NCI-H1048 (cell line): Measurements from ENCODE around the gene PLA2G2C.

Experiments
- DNase-seq: peaks from one replicate; lab custom pipeline; 2025; lab: John Stamatoyannopoulos, UW

PLA2G2C gene

DNA sequence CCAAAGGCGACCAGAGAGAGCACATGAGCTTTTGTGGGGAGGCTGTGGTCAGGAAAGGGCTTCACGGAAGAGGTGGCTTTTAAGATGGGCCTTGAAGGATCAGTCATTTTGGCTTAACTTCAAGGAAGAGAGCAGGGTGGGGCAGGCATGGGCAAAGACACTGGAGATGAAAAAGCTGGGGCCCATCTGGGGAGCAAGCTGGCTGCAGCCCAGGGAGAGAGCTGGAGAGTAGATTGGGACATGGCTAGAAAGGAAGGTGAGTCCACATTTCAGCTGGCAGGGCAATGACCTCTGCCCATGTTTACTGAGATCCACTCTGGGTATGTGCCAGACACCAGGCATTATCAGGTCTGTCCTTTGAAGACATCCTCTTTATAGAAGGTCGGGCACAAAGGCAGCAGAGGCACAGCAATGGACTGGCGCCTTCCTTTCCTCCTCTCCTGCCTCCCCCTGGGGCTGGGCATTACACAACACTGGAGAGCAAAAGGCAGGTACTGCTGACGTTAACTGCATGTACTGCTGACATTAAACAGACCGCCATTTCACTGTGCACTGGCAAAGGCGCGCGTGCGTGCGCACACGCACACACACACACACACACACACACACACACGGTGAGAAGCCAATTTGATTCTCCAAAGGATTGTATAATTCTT, 2.6 kb downstream of the PLA2G2C start:
- DNase-seq: no peak

DNA sequence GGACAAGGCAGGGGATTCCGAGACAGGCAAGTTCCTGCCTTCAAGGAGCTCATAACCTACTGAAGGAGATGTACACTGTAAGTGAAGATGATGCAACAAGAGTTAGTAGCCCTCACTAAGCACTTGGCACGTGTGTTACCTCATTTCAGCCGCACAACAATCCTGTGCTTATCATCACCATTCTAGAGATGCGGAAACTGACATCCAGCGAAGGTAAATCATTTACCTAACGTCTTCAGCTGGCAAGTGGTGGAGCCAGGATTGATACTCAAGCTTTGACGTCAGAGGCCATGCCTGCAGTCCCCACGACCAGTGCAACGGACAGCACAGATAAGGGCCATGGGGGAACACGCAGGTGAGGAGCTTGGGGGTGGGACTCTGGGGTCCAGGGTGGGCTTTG, 3.3 kb downstream of the PLA2G2C start:
- DNase-seq: no peak

- no peak for DNase-seq
Measured at GRCh38 chr1:20182415-20182814, 3.9 kb downstream of the PLA2G2C start.

DNA sequence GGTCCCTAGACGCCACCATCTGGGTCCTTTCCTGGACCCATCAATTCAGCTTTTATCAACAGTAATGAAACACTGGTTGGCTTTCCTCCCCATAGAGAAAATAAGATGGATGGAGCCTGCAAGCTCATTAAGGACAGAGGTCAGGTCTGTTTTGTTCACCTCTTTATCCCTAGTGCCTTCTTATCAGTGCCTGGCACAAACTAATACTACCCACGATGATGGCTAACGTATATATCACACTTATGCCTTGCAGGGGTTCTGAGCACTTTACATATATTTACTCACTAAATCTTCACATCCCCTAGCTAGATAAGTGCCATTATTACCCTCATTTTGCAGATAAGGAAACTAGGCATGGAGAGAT, 5.5 kb downstream of the PLA2G2C start:
- no peak for DNase-seq

GRCh38 chr1:20180129-20180843, 6.0 kb downstream of the PLA2G2C start:
- DNase-seq: no peak

DNA sequence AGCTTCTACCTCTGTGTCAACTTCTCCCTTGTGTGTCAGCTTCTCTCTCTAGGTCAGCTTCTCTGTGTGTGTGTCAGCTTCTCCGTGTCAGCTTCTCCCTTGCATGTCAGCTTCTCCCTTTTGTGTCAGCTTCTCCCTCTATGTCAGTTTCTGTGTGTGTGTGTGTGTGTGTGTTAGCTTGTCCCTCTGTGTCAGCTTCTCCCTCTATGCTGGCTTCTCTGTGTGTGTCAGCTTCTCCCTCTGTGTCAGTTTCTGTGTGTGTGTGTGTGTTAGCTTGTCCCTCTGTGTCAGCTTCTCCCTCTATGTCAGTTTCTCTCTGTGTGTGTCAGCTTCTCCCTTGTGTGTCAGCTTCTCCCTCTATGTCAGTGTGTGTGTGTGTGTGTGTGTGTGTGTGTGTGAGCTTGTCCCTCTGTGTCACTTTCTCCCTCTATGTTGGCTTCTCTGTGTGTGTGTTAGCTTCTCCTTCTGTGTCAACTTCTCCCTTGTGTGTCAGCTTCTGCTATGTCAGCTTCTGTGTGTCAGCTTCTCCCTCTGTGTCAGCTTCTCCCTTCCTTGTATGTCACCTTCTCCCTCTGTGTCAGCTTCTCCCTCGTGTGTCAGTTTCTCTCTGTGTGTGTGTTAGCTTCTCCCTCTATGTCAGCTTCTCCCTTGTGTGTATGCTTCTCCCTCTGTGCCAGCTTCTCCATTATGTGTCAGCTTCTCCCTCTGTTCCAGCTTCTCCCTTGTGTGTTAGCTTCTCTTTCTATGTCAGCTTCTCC, 6.8 kb downstream of the PLA2G2C start:
- no peak for DNase-seq

DNA sequence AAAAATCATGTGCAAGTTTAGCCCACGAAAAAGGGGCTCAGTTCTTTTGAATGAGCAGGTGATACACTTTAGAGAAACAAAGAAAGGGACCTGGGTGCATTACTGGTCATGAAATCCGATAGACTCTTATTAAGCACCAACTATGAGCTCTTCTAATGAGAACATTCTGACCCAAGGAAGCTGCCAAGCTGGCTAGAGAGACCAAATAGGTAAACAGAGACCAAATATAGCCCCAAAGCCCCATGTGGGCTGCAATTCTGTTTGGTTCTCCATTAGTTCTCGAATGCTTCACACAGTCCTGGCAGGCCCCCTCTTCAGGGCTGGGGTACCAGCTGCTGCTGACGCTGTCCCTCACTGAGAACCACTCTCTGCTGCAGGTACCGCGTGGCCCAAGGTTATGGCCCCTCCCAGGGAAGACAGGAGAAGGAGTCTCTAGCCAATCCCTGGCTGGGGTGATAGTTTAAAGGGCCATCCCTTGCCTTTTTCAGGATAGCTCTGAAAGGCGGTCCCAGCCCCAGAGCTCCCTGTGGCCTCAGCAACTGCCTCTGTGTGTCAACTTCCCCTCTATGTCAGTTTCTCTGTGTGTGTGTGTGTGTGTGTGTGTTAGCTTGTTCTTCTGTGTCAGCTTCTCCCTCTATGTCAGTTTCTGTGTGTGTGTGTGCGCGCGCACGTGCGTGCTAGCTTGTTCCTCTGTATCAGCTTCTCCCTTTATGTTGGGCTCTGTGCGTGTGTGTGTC, 7.5 kb downstream of the PLA2G2C start:
- no peak for DNase-seq

DNA sequence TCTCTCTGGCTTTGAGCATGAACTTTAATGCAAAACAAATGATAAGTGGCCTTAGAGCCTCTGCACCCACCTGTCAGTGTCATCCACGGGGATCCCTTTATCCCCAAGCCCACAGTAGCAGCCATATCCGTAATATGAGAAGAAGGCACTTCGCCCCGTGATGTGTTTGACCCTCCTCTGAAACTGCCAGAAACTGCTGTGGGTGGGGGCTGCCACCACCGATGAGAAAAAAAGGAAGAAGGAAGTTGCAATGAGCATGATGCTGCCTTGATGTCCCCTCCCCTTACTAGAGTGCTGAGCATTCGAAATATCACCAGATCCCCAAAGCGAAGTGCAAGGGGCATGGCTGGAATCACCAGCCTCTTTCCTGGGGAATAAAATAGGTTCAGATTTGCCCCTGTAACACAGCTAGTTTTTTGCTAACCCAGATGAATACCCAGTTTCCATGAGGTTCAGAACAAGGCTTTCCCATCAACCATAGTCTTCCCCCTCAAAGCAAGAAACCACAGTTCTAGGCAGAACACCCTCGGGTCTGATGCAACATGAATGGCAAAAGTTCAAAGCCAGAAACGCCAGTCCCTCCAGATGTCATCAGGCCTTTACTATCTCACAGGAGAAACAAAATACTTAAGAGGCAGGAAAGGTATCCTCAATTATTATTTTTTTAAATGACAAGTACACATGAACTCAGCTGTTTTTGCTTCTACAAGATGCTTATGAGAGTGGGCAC, 11.2 kb downstream of the PLA2G2C start:
- DNase-seq: no peak

DNA sequence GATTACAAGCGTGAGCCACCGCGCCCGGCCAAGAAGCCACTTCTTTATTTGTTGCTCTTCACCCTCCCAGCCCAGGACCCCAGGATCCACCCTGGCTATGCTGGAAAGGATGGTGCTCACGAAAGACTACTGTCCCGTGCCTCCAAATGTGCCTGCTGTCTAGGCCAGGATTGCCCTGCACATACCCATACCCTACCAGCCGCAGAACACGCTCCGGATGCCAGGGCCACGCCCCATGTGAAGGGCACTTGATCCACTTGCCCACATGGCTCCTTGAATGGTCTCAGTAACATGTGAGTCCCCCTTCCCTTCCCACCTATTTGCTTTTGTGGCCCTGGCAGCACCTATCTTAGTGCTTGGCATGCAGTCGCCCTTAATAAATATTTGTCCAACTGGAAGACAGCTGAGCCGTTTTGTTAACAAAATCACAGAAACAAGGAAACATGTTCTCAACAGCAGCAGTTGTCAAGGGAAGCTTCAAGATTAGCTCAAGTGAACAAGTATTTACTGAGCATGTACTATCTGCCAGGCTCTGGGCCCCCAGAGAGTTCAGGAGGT, 14.2 kb downstream of the PLA2G2C start:
- DNase-seq: no peak

- DNase-seq: no peak
Measured at GRCh38 chr1:20169932-20170331, 16.4 kb downstream of the PLA2G2C start.

GRCh38 chr1:20168564-20169491, 17.5 kb downstream of the PLA2G2C start:
- DNase-seq: no peak

DNA sequence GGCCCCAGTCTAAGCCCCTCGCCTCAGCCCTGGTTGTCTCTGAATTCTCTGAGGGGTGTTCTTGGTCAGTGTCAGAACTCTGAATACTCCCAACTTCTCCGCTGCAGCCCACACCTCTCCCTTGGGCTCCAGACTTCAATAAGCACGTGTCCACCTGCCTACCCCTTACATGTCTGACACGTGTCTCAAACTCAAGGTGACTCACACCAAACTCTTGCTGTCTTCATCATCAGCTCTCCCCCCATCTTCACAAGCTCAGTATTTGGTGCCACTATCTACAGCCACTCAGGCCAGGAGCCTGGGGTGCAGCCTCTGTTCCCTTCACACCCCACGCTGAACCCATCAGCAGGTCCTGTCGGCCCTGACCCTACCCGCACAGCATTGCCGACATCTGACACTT, 19.2 kb downstream of the PLA2G2C start:
- DNase-seq: no peak

- no peak for DNase-seq
Measured at GRCh38 chr1:20166051-20166450, 20.3 kb downstream of the PLA2G2C start.

GRCh38 chr1:20165522-20165951, 20.8 kb downstream of the PLA2G2C start:
- DNase-seq: no peak

- DNase-seq: no peak
Measured at GRCh38 chr1:20164694-20165202, 21.6 kb downstream of the PLA2G2C start.

DNA sequence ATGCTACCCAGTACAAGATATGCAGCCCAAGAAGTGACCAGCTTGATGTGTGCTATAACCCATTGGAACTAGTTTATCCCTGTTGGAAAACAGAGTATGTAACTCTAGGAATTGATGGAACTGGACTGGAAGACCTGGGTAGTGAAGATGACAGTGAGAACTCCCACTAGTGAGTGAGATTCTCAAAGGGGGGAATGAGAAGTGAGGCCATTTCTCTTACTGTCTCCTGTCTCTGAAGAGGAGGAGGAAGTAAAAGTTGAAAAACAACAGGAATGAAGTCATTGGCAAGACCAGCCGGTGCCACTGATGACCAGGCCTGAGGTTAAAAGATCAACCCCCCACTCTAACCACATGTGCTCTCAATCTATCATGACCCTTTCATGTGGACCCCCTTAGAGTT, 26.3 kb downstream of the PLA2G2C start:
- DNase-seq: no peak

GRCh38 chr1:20158358-20159070, 27.8 kb downstream of the PLA2G2C start:
- DNase-seq: no peak

- DNase-seq: no peak
Measured at GRCh38 chr1:20154301-20154831, 32.0 kb downstream of the PLA2G2C start.

GRCh38 chr1:20153000-20153418, 33.3 kb downstream of the PLA2G2C start:
- DNase-seq: no peak
